Measurements from ENCODE around the gene NLN. TPM values are rescaled to one million over a fixed set of nuclear protein-coding genes. Genes with fewer than 3 reads are reported as not detected.
A peak's percentile ranks its signal among the peaks of the same experiment; 100 is the strongest.

The NLN gene
- total RNA-seq, 1 donor, result 36.7 TPM

GRCh38 chr5:65815161-65815560, 93.2 kb downstream of the NLN start:
- TF ChIP-seq CTCF (IDR thresholded peaks at IDR 0.05; ENCODE audit: insufficient read depth, low read depth, low read length), result no peak
- H3K4me3 ChIP-seq (ENCODE audit: low read depth, low read length), result no peak overlapping the region
- DNase-seq (ENCODE audit: low read depth), result no peak

GRCh38 chr5:65816729-65817128, 94.7 kb downstream of the NLN start:
- DNase-seq (ENCODE audit: low read depth), result peak; percentile 49
- H3K4me3 ChIP-seq (ENCODE audit: low read depth, low read length), result no peak overlapping the region
- TF ChIP-seq CTCF (IDR thresholded peaks at IDR 0.05; ENCODE audit: insufficient read depth, low read depth, low read length), result no peak

GRCh38 chr5:65817931-65818330, 95.9 kb downstream of the NLN start:
- DNase-seq (ENCODE audit: low read depth), result no peak
- TF ChIP-seq CTCF (IDR thresholded peaks at IDR 0.05; ENCODE audit: insufficient read depth, low read depth, low read length), result no peak

GRCh38 chr5:65818592-65818991, 96.6 kb downstream of the NLN start:
- no peak overlapping the region for H3K4me3 ChIP-seq (ENCODE audit: low read depth, low read length)
- no peak for DNase-seq (ENCODE audit: low read depth)
- no peak for TF ChIP-seq CTCF (IDR thresholded peaks at IDR 0.05; ENCODE audit: insufficient read depth, low read depth, low read length)

More at GRCh38 chr5:65817931-65818330, 95.9 kb downstream of the NLN start:
- H3K4me3 ChIP-seq (ENCODE audit: low read depth, low read length), result no peak overlapping the region

- TF ChIP-seq CTCF (IDR thresholded peaks at IDR 0.05; ENCODE audit: insufficient read depth, low read depth, low read length), result no peak
- DNase-seq (ENCODE audit: low read depth), result no peak
- H3K4me3 ChIP-seq (ENCODE audit: low read depth, low read length), result no peak overlapping the region
These were observed 97.4 kb downstream of the NLN start for GRCh38 chr5:65819215-65819904.

GRCh38 chr5:65819905-65820240, 97.9 kb downstream of the NLN start:
- TF ChIP-seq CTCF (IDR thresholded peaks at IDR 0.05; ENCODE audit: insufficient read depth, low read depth, low read length), result no peak
- DNase-seq (ENCODE audit: low read depth), result no peak
- H3K4me3 ChIP-seq (ENCODE audit: low read depth, low read length), result no peak overlapping the region

GRCh38 chr5:65820373-65820772, 98.4 kb downstream of the NLN start:
- DNase-seq (ENCODE audit: low read depth), result no peak
- no peak for TF ChIP-seq CTCF (IDR thresholded peaks at IDR 0.05; ENCODE audit: insufficient read depth, low read depth, low read length)
- H3K4me3 ChIP-seq (ENCODE audit: low read depth, low read length), result no peak overlapping the region
